ENCODE measurements around the gene BRD2.

Gene BRD2

DNA sequence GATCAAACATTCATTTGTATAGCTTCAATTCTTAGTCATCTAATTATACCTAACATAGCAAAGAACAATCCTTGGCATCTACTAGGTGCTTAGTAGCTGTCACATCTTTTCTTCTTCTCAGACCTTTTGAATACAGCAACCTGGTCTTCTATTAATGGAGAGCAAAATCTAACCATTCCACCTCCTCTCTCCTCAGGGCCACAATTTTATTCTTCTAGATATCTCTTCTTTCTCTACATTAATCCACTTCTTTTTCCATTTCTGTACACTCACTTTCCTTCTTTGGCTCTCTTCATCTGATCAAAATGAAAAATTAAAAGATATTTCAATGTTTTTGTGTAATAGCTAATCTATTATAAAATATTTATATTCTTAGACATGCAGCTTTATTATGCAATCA is 50.0 kb downstream of the BRD2 start:
- no peak overlapping the region for H3K4me3 ChIP-seq (ENCODE audit: low read depth, low read length)
- TF ChIP-seq, protein P1, sequence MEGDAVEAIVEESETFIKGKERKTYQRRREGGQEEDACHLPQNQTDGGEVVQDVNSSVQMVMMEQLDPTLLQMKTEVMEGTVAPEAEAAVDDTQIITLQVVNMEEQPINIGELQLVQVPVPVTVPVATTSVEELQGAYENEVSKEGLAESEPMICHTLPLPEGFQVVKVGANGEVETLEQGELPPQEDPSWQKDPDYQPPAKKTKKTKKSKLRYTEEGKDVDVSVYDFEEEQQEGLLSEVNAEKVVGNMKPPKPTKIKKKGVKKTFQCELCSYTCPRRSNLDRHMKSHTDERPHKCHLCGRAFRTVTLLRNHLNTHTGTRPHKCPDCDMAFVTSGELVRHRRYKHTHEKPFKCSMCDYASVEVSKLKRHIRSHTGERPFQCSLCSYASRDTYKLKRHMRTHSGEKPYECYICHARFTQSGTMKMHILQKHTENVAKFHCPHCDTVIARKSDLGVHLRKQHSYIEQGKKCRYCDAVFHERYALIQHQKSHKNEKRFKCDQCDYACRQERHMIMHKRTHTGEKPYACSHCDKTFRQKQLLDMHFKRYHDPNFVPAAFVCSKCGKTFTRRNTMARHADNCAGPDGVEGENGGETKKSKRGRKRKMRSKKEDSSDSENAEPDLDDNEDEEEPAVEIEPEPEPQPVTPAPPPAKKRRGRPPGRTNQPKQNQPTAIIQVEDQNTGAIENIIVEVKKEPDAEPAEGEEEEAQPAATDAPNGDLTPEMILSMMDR (IDR thresholded peaks at IDR 0.05; ENCODE audit: control insufficient read depth, extremely low read depth, insufficient read depth), result no peak
- no peak for DNase-seq (ENCODE audit: low read depth)

DNA sequence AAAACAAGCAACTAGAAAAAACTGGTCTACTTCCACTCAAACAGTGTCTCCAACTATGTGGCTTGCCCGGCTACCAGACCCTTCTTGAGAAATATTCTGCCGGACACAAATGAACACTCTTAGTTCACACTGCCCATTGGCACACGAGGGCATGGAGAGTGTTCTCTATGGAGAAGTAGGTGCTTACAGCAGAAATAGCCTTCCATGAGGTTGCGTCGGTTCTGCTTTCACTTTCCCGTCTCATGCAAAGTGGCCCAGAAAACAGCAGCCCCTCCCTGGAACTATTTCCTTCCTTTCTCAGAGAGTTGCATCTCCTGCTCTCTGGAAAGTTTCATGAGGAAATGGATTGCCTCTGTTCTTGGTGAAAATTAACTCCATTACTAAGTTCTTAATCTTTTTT is 50.5 kb downstream of the BRD2 start:
- no peak overlapping the region for H3K4me3 ChIP-seq (ENCODE audit: low read depth, low read length)
- DNase-seq (ENCODE audit: low read depth), result no peak
- TF ChIP-seq, protein P1 (IDR thresholded peaks at IDR 0.05; ENCODE audit: control insufficient read depth, extremely low read depth, insufficient read depth), result no peak

DNA sequence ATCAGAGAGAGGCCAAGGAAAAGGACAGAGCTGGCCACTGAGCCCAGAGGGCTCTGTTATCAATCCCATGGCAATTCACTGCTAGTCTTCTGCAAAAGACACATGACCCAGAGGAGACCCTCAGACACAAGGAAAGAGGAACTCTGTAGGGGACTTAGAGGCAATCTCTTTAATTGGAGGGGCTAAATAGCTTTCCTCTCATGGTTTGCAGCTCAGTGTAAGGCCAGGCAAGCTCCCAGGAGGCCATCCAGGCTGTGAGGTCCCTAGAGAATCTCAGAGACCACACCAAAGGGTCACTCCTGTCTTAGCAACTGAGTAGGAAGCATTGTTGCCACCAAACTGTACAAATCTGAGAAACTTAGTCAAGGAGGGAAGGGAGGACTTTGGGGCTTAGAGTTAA is 51.0 kb downstream of the BRD2 start:
- TF ChIP-seq, protein P1 (IDR thresholded peaks at IDR 0.05; ENCODE audit: control insufficient read depth, extremely low read depth, insufficient read depth), result no peak
- DNase-seq (ENCODE audit: low read depth), result no peak
- H3K4me3 ChIP-seq (ENCODE audit: low read depth, low read length), result no peak overlapping the region

DNA sequence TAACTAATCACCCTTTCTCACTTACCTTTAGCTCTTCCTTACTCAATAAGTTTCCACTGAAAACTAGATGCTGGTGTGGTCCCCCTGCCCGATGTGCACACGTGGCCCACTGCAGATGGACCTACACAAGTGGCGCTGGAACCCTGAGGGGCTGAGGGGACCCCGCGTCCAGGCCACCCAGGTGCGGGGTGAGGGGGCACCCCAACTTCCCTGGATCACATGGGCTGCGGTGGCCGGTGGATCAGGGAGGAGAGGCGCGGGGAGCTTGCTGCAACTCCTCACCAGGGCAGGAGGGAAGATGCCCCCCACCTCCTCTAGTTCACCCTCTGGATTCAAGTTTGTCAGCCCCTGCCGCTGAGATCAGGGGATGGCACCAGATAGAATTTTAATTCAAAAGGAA is 53.5 kb downstream of the BRD2 start:
- TF ChIP-seq, protein P1 (IDR thresholded peaks at IDR 0.05; ENCODE audit: control insufficient read depth, extremely low read depth, insufficient read depth), result no peak
- DNase-seq (ENCODE audit: low read depth), result no peak
- no peak overlapping the region for H3K4me3 ChIP-seq (ENCODE audit: low read depth, low read length)

DNA sequence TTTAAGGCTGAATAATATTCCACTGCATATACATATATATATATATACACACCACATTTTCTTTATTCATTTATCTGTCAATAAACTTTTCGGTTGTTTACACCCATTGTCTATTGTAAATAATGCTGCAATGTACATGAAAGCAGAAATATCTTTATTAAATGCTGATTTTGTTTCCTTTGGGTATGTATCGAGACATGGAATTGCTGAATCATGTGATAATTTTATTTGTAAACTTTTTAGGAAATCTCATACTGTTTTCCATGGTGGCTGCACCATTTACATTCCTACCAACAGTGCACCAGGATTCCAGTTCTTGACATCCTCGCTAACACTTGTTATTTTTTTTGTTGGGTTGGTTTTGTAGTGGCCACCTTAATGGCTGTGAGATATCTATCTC is 55.1 kb downstream of the BRD2 start:
- DNase-seq (ENCODE audit: low read depth), result no peak
- H3K4me3 ChIP-seq (ENCODE audit: low read depth, low read length), result no peak overlapping the region
- TF ChIP-seq, protein P1 (IDR thresholded peaks at IDR 0.05; ENCODE audit: control insufficient read depth, extremely low read depth, insufficient read depth), result no peak

DNA sequence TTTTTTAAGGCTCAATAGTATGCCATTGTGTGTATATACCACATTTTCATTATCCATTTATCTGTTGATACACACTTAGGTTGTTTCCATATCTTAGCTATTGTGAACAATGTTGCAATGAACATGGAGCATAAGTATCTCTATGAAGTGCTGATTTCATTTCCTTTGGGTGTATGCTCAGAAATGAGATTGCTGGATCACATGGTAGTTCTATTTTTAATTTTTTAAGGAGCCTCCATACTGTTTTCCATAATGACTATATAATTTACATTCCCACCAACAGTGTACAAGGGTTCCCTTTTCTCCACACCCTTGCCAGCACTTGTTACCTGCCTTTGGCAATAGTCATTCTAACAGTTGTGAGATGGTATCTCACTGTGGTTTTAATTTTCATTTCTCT is 56.1 kb downstream of the BRD2 start:
- no peak for DNase-seq (ENCODE audit: low read depth)
- H3K4me3 ChIP-seq (ENCODE audit: low read depth, low read length), result no peak overlapping the region
- TF ChIP-seq, protein P1 (IDR thresholded peaks at IDR 0.05; ENCODE audit: control insufficient read depth, extremely low read depth, insufficient read depth), result no peak

DNA sequence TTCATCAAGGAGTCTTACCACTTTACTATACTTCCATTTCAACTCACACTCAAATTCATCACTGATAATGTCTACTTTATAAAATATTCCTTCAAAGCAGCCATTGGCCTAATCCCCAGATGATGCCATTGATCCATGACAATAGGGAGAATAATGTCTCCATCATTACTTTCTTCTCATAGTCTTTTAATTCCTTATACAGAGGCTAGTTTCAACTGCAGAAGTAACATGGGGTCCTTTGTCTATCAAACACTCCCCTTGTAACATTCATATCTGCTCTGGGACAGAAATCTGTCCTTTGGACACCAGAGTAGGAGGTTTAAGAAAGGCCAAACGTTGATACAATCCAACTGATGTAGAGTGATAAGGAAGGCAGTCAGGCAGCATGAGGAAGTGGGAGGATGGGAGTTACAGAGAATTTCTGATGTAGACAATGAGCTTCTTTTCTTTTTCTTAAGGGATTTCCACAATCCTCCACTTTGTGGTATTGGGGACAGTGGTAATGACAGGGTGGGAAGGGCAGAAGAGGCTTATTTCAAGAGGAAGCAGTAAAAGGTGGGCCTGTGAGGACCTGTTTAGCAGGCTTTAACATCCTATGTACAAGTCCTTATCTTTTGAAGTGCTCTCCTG is 59.9 kb downstream of the BRD2 start:
- no peak for DNase-seq (ENCODE audit: low read depth)
- TF ChIP-seq, protein P1 (IDR thresholded peaks at IDR 0.05; ENCODE audit: control insufficient read depth, extremely low read depth, insufficient read depth), result no peak
- H3K4me3 ChIP-seq (ENCODE audit: low read depth, low read length), result no peak overlapping the region

Measured in LNCaP clone FGC (cell line).